Panc1 (cell line): Measurements from ENCODE around the gene CGREF1. TPM values are rescaled to one million over a fixed set of nuclear protein-coding genes. Genes with fewer than 3 reads are reported as not detected.

Experiments used
- ATAC-seq: fragments of 200-7000 bp; cut with Tn5 transposase; 2 replicates; pipeline ENCODE4 v1.9.1; 2020; ENCODE audit warnings: mild to moderate bottlenecking, moderate library complexity
- BruUV-seq: library from RNA; stranded (reverse); fragments of 400-500 nt; replicated peaks from 2 replicates; lab custom pipeline; 2021; lab: Mats Ljungman, UMichigan
- CTCF ChIA-PET: fragments of 300-600 bp; sonication (Branson Sonifier 250); formaldehyde crosslinking; loops from one replicate; lab custom pipeline; 2022; ENCODE audit warnings: antibody characterized with exemption; lab: Charles Lee
- POLR2A ChIA-PET: fragments of 300-600 bp; sonication (Branson Sonifier 250); formaldehyde crosslinking; loops from one replicate; lab custom pipeline; 2022; ENCODE audit warnings: antibody characterized with exemption; lab: Charles Lee
- DNase-seq: peaks from one replicate; pipeline ENCODE4 v3.0.0-alpha.2; 2010; ENCODE audit warnings: low read depth, low spot score
- H3K27ac ChIP-seq: 2 replicates; pipeline ENCODE4 v1.5.1; 2011; ENCODE audit warnings: mild to moderate bottlenecking, low read length, inconsistent platforms
- H3K27me3 ChIP-seq: fragments of 200-500 bp; sonication (Bioruptor generic); 2 replicates; pipeline ENCODE4 v1.6.0; 2014; ENCODE audit warnings: low read length, inconsistent platforms; ENCODE audit not compliant: control insufficient read depth, insufficient read depth
- H3K36me3 ChIP-seq: fragments of 200-500 bp; sonication (Bioruptor generic); 2 replicates; pipeline ENCODE4 v1.5.1; 2014; ENCODE audit warnings: inconsistent platforms, mild to moderate bottlenecking, low read length, moderate library complexity; ENCODE audit not compliant: control insufficient read depth, insufficient read depth
- H3K4me1 ChIP-seq: 2 replicates; pipeline ENCODE4 v1.5.1; 2011; ENCODE audit warnings: inconsistent platforms, mild to moderate bottlenecking, low read length, moderate library complexity; ENCODE audit not compliant: control insufficient read depth, insufficient read depth
- H3K4me3 ChIP-seq, 2 experiments: 2 replicates each; pipeline ENCODE4 v1.5.1; 2011 to 2012; ENCODE audit warnings: low read depth in 2 of 2, low read length in 2 of 2, mild to moderate bottlenecking in 2 of 2, inconsistent platforms in 1 of 2, moderate library complexity in 1 of 2
- H3K9me3 ChIP-seq: fragments of 200-500 bp; sonication (Bioruptor generic); 2 replicates; pipeline ENCODE4 v1.5.1; 2014; ENCODE audit warnings: low read depth, mild to moderate bottlenecking, inconsistent platforms, low read length, moderate library complexity; ENCODE audit not compliant: control insufficient read depth, insufficient read depth
- POLR2AphosphoS5 ChIP-seq: IDR thresholded peaks from 2 replicates; pipeline ENCODE4 v1.6.1; 2012; ENCODE audit warnings: mild to moderate bottlenecking, low read depth, low read length, moderate library complexity
- SIN3A ChIP-seq: IDR thresholded peaks from 2 replicates; pipeline ENCODE4 v1.6.1; 2012; ENCODE audit warnings: low read depth, mild to moderate bottlenecking, low read length, moderate library complexity, borderline replicate concordance; ENCODE audit not compliant: insufficient read depth
- TCF7L2 ChIP-seq: IDR thresholded peaks from 2 replicates; pipeline ENCODE4 v1.6.1; 2011; ENCODE audit warnings: mild to moderate bottlenecking, low read depth, low read length, inconsistent platforms
- in situ Hi-C: cut with HindIII; loops from 2 replicates; pipeline ENCODE4 v1.10.0; 2016; ENCODE audit warnings: low sequenced_read_pairs, low pct_unique_long_range_greater_than_20kb
- intact Hi-C: fragments of 100-400 bp; cut with micrococcal nuclease; formaldehyde crosslinking; loops from one replicate; pipeline ENCODE4 v1.10.0; 2022; ENCODE audit not compliant: unreplicated experiment
- total RNA-seq: library from RNA; stranded (reverse); gene quantifications from one replicate; pipeline ENCODE4 v1.2.1, GENCODE V29; 2021; ENCODE audit not compliant: unreplicated experiment
- TF ChIP-seq, protein P1 (sequence below): fragments of 450-650 bp; IDR thresholded peaks from 2 replicates; pipeline ENCODE4 v1.5.1; 2017; ENCODE audit warnings: mild to moderate bottlenecking
- TF ChIP-seq, protein P2 (sequence below), 2 experiments: IDR thresholded peaks; 2 replicates each; pipeline ENCODE4 v1.6.1; 2011 to 2012; ENCODE audit warnings: low read depth in 2 of 2, control low read depth in 1 of 2, low read length in 1 of 2, mild to moderate bottlenecking in 1 of 2, moderate library complexity in 1 of 2; ENCODE audit not compliant: insufficient read depth in 1 of 2

CGREF1 gene
- total RNA-seq, 1 experiment from 2014 or later: 10.1 TPM

DNA sequence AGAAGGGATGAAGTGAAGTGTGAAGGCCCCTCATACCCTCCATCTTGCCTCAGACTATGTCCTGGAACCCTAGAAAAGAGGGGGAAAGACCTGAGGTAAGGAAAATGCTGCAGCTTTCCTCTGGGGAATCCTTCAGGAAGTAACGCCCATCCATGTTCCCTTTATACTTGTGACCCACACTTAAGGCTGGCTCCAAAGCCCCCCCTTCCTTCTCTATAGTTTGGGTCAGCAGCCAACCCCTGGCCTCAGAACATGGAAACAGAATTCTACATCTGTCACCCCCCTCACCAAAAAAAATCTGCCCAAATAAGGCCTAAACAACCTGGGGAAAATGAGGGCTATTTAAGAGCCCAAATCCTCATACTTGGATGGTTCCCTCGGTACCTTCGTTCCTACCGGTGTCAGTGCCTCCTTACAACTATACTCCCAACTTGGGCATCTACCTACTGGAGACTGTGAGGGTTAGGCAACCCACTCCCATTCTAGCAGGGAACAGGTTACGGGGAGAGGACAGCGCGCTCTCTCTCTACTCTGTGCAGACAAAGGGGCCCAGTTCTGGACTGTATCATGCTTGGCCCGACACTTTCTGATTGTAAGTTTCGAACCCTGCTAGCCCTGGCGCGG, 48.2 kb downstream of the CGREF1 start:
- no peaks in the 10 kb centered on the region for H3K9me3 ChIP-seq
- H3K4me1 ChIP-seq: peaks cover 15% of the 10 kb centered on the region
- intact Hi-C loops: no loop called here
- H3K27ac ChIP-seq: peak overlapping the region; percentile 93
- ATAC-seq (peak; percentile 1; the same call in 1 of the 2 replicates), DNase-seq (no peak)
- no peaks in the 10 kb centered on the region for H3K27me3 ChIP-seq
- TF ChIP-seq, protein P1, sequence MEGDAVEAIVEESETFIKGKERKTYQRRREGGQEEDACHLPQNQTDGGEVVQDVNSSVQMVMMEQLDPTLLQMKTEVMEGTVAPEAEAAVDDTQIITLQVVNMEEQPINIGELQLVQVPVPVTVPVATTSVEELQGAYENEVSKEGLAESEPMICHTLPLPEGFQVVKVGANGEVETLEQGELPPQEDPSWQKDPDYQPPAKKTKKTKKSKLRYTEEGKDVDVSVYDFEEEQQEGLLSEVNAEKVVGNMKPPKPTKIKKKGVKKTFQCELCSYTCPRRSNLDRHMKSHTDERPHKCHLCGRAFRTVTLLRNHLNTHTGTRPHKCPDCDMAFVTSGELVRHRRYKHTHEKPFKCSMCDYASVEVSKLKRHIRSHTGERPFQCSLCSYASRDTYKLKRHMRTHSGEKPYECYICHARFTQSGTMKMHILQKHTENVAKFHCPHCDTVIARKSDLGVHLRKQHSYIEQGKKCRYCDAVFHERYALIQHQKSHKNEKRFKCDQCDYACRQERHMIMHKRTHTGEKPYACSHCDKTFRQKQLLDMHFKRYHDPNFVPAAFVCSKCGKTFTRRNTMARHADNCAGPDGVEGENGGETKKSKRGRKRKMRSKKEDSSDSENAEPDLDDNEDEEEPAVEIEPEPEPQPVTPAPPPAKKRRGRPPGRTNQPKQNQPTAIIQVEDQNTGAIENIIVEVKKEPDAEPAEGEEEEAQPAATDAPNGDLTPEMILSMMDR: no peak
- POLR2A ChIA-PET: interaction anchor here (0.8 to 1.8 kb wide), 2 partner anchors 16 to 20 kb away, joined by 3 to 6 read pairs; no protein-coding TSS in a partner anchor
- CTCF ChIA-PET: interaction anchor here (0.7 kb wide), 1 partner anchor 11 kb away, joined by 3 read pairs; no protein-coding TSS in a partner anchor
- H3K4me3 ChIP-seq: peak overlapping the region; percentile 98 to 100
- TSS peak; percentile 73 for BruUV-seq
- no peaks in the 10 kb centered on the region for H3K36me3 ChIP-seq
- in situ Hi-C loops: no loop called here

DNA sequence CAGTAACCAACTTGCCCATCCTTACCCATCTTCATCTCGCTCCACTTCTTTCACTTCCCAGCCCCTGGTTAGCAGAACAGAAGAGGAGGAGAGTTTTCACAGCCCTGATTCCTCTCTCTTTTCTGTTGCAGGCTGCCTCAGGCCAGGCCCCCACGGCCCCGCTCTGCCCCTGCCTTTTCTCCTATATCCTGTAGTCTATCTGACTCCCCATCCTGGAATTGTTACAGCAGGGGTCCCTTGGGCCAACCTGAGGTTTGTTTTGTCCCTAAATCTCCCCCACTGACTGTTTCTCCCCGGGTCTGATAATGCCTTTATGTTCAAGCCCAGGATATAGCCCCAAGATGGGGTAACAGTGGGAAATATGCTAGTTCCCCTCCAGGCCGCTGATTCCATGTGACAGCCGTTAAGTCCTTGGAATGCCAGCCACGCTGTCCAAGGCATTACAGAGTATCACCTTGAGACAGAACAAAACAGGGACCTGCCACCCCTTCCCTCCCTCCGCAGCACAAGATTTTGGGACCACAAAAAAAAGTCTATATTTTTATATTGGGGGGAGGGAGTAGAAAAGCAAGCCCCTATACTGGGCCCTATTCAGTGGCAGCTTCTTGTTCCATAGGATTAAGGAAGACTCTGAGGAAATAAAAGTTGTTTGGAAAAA, 48.8 kb downstream of the CGREF1 start:
- ChIA-PET POLR2A (interaction anchor here (0.7 kb wide), 1 partner anchor 15 kb away, joined by 3 read pairs; no protein-coding TSS in a partner anchor), CTCF (interaction anchor here (0.7 kb wide), 1 partner anchor 12 kb away, joined by 3 read pairs; no protein-coding TSS in a partner anchor)
- Histone ChIP-seq H3K4me1 (peaks cover 15% of the 10 kb centered on the region), H3K27me3 (no peaks in the 10 kb centered on the region), H3K9me3 (no peaks in the 10 kb centered on the region), H3K36me3 (no peaks in the 10 kb centered on the region), H3K27ac (peak overlapping the region; percentile 93), H3K4me3 (peak overlapping the region; percentile 98 to 100)
- intact Hi-C loops (no loop called here), in situ Hi-C loops (no loop called here)
- DNase-seq: no peak
- no TSS peak for BruUV-seq
- no peak for ATAC-seq
- no peak for TF ChIP-seq POLR2AphosphoS5
- TF ChIP-seq SIN3A: no peak

DNA sequence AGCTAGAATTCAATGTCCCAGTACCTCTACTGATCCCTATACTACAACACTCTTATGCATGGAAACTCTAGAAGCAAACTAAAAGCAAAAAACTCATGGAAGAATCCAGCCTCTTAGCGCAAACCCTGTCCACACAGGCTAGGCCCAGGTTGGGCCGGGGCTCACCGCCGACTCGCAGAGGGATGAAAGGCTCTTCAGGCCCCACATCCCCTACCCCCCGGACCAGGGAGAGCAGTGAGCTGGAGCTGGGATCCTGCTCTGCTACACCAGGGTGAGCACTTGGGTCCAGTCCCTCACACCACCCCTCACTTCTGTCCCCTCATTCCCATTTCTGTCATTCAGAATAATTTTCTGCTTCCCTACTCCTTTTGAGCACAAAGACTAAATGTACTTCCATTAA, 49.5 kb downstream of the CGREF1 start:
- BruUV-seq: no TSS peak
- H3K27me3 ChIP-seq: no peaks in the 10 kb centered on the region
- ATAC-seq (no peak), DNase-seq (no peak)
- H3K27ac ChIP-seq: no peak overlapping the region
- CTCF ChIA-PET: no interaction called here
- intact Hi-C loops: no loop called here
- no peak for TF ChIP-seq TCF7L2
- TF ChIP-seq, protein P2, sequence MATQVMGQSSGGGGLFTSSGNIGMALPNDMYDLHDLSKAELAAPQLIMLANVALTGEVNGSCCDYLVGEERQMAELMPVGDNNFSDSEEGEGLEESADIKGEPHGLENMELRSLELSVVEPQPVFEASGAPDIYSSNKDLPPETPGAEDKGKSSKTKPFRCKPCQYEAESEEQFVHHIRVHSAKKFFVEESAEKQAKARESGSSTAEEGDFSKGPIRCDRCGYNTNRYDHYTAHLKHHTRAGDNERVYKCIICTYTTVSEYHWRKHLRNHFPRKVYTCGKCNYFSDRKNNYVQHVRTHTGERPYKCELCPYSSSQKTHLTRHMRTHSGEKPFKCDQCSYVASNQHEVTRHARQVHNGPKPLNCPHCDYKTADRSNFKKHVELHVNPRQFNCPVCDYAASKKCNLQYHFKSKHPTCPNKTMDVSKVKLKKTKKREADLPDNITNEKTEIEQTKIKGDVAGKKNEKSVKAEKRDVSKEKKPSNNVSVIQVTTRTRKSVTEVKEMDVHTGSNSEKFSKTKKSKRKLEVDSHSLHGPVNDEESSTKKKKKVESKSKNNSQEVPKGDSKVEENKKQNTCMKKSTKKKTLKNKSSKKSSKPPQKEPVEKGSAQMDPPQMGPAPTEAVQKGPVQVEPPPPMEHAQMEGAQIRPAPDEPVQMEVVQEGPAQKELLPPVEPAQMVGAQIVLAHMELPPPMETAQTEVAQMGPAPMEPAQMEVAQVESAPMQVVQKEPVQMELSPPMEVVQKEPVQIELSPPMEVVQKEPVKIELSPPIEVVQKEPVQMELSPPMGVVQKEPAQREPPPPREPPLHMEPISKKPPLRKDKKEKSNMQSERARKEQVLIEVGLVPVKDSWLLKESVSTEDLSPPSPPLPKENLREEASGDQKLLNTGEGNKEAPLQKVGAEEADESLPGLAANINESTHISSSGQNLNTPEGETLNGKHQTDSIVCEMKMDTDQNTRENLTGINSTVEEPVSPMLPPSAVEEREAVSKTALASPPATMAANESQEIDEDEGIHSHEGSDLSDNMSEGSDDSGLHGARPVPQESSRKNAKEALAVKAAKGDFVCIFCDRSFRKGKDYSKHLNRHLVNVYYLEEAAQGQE (IDR thresholded peaks at IDR 0.05; ENCODE audit: insufficient read depth in 1 of 2, low read depth in 2 of 2, low read length in 1 of 2): no peak
- no peak for TF ChIP-seq POLR2AphosphoS5
- TF ChIP-seq SIN3A: no peak
- TF ChIP-seq, protein P1: no peak
- no peaks in the 10 kb centered on the region for H3K9me3 ChIP-seq
- in situ Hi-C loops: no loop called here
- H3K4me3 ChIP-seq: no peak overlapping the region
- POLR2A ChIA-PET: interaction anchor here (0.7 kb wide), 1 partner anchor 15 kb away, joined by 3 read pairs; no protein-coding TSS in a partner anchor
- H3K4me1 ChIP-seq: peaks cover 15% of the 10 kb centered on the region
- H3K36me3 ChIP-seq: no peaks in the 10 kb centered on the region
